GM18858 (cell line): Measurements from ENCODE around the gene PTGER2.

Experiments
- ATAC-seq: cut with Tn5 transposase; IDR thresholded peaks from one replicate; pipeline ENCODE4 v1.9.1; 2021; ENCODE audit not compliant: unreplicated experiment

Gene PTGER2

DNA sequence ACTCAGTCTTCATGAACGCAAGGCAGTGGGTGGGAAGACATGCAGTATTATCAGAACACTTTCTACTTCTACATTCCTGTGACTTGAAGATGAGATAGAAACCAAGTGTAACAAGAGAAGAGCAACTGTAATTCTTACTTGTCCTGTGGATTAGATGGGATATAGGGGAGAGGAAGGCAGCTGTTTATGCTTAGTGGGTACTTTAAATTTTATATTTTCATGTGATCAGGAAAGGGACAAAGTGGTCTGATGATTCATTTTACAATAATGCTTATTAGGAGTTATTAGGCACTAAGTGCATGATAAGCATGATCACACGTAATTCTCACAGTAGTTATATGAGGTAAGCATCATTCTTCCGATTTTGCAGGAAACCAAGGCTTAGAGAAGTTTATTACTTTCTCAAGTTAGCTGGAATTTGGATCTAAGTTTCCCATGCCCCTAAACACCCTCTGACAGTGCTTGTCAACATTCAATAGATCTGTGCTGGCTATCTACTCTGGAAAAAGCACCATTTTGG is 52.7 kb downstream of the PTGER2 start:
- no peak for ATAC-seq

DNA sequence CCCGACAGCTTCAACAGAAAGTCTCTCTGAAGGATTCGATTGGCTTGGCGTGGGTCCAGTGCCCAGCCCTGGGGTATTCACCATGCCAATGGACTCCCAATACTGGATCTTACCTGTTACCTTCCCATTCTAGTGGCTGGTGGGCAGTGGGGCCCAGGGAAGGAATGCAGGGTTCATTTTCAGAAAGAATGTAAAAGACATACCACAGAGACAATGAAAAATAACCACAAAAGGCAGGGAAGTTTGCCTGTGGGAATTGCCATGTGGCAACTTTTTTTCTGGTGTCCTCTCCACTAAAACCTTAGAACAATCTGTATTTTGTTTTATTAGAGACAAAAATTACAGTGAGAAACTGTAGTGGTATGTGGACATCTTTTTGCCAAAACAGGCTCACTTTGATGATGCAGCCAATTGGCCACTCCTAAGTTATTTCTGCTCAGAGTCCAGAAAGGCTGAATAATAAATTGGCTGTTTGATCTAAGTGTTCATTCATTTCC is 55.2 kb downstream of the PTGER2 start:
- ATAC-seq, result no peak

- ATAC-seq, result no peak
These were observed 56.4 kb downstream of the PTGER2 start for GRCh38 chr14:52370406-52370935.

GRCh38 chr14:52377940-52378339 is 63.8 kb downstream of the PTGER2 start:
- no peak for ATAC-seq
